ENCODE measurements around the gene SERPINA12.

GRCh38 chr14:94539181-94539580 is 29.9 kb upstream of the SERPINA12 start:
- TF ChIP-seq, protein P1, sequence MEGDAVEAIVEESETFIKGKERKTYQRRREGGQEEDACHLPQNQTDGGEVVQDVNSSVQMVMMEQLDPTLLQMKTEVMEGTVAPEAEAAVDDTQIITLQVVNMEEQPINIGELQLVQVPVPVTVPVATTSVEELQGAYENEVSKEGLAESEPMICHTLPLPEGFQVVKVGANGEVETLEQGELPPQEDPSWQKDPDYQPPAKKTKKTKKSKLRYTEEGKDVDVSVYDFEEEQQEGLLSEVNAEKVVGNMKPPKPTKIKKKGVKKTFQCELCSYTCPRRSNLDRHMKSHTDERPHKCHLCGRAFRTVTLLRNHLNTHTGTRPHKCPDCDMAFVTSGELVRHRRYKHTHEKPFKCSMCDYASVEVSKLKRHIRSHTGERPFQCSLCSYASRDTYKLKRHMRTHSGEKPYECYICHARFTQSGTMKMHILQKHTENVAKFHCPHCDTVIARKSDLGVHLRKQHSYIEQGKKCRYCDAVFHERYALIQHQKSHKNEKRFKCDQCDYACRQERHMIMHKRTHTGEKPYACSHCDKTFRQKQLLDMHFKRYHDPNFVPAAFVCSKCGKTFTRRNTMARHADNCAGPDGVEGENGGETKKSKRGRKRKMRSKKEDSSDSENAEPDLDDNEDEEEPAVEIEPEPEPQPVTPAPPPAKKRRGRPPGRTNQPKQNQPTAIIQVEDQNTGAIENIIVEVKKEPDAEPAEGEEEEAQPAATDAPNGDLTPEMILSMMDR (IDR thresholded peaks at IDR 0.05): no peak
- TF ChIP-seq POLR2A (IDR thresholded peaks at IDR 0.05): no peak
